HepG2 (cell line): ENCODE results near the gene RIMS3. TPM values are rescaled to one million over a fixed set of nuclear protein-coding genes. Genes with fewer than 3 reads are reported as not detected.

Experiments used
- CCDC6 ChIP-seq: sonication (generic); formaldehyde crosslinking; IDR thresholded peaks from 2 replicates; pipeline ENCODE4 v1.8.1; 2022; ENCODE audit warnings: mild to moderate bottlenecking, missing genetic modification reagents, moderate library complexity
- ETV5 ChIP-seq: IDR thresholded peaks from 2 replicates; pipeline ENCODE4 v1.6.1; 2018; ENCODE audit warnings: missing biosample characterization, missing genetic modification reagents, inconsistent platforms, borderline replicate concordance
- HNRNPL ChIP-seq: fragments of 200-400 bp; formaldehyde crosslinking; IDR thresholded peaks from 2 replicates; pipeline ENCODE4 v1.6.1; 2017; ENCODE audit warnings: mild to moderate bottlenecking, low read depth, low read length
- NR2F2 ChIP-seq: IDR thresholded peaks from 2 replicates; pipeline ENCODE4 v1.6.1; 2012; ENCODE audit warnings: low read depth, inconsistent platforms, borderline replicate concordance
- PPARG ChIP-seq: conservative IDR thresholded peaks from 2 replicates; pipeline ENCODE4 v1.6.1; 2016; ENCODE audit warnings: missing biosample characterization, missing genetic modification reagents
- SAFB2 ChIP-seq: sonication (generic); formaldehyde crosslinking; IDR thresholded peaks from 2 replicates; pipeline ENCODE4 v1.5.1; 2020; ENCODE audit warnings: missing genetic modification reagents, low read depth, mild to moderate bottlenecking, borderline replicate concordance
- SP4 ChIP-seq: sonication (generic); formaldehyde crosslinking; IDR thresholded peaks from 2 replicates; pipeline ENCODE4 v1.8.1; 2023; ENCODE audit warnings: mild to moderate bottlenecking, missing genetic modification reagents
- TBX3 ChIP-seq: fragments of 450-650 bp; IDR thresholded peaks from 2 replicates; pipeline ENCODE4 v1.6.1; 2017; ENCODE audit warnings: antibody characterized with exemption, mild to moderate bottlenecking, inconsistent platforms, borderline replicate concordance
- TRIM24 ChIP-seq: sonication (generic); formaldehyde crosslinking; IDR thresholded peaks from 2 replicates; pipeline ENCODE4 v1.8.0; 2022; ENCODE audit warnings: mild to moderate bottlenecking, missing genetic modification reagents
- ZNF24 ChIP-seq: fragments of 450-650 bp; IDR thresholded peaks from 2 replicates; pipeline ENCODE4 v1.6.1; 2017; ENCODE audit warnings: antibody characterized with exemption, mild to moderate bottlenecking
- ZNF570 ChIP-seq: sonication (generic); formaldehyde crosslinking; IDR thresholded peaks from 2 replicates; pipeline ENCODE4 v1.4.0; 2020; ENCODE audit warnings: mild to moderate bottlenecking, missing genetic modification reagents, borderline replicate concordance
- polyA plus RNA-seq, 8 experiments: library from polyadenylated mRNA; depleted of rRNA in 3 of 8; stranded (reverse) in 7 of 8; unstranded in 1 of 8; fragments of >200 nt; fragmentation: Illumina TruSeq in 4 of 8; extraction: Trizol in 4 of 8; gene quantifications; 2 replicates each; pipeline versions ENCODE4 v1.2.1 to v1.2.3, GENCODE V29; 2011 to 2016; ENCODE audit warnings: low read depth in 4 of 8, missing spikeins in 1 of 8, mixed read lengths in 1 of 8; ENCODE audit not compliant: insufficient read depth in 1 of 8
- total RNA-seq, 5 experiments: library from RNA; depleted of rRNA; stranded (reverse); fragments of >200 nt; fragmentation: Illumina TruSeq; extraction: Trizol; gene quantifications; 2 replicates each; pipeline ENCODE4 v1.2.3, GENCODE V29; 2016; ENCODE audit warnings: low read depth in 1 of 5
- TF ChIP-seq, protein P1 (sequence below): sonication (generic); formaldehyde crosslinking; IDR thresholded peaks from 2 replicates; pipeline ENCODE4 v1.4.0; 2020; ENCODE audit warnings: missing genetic modification reagents
- TF ChIP-seq, protein P2 (sequence below): sonication (generic); formaldehyde crosslinking; IDR thresholded peaks from 2 replicates; pipeline ENCODE4 v1.5.0; 2020; ENCODE audit warnings: missing genetic modification reagents, mild to moderate bottlenecking, borderline replicate concordance
- TF ChIP-seq, protein P3 (sequence below): sonication (generic); formaldehyde crosslinking; IDR thresholded peaks from 2 replicates; pipeline ENCODE4 v1.4.0; 2020; ENCODE audit warnings: missing genetic modification reagents
- TF ChIP-seq, protein P4 (sequence below): sonication (generic); formaldehyde crosslinking; IDR thresholded peaks from 2 replicates; pipeline ENCODE4 v1.8.0; 2022; ENCODE audit warnings: mild to moderate bottlenecking, missing genetic modification reagents, moderate library complexity

The RIMS3 gene
- total and polyA plus RNA-seq, 2 of the 13 experiments (the other 11 are each of a cell fraction or from before 2014, with no cell fraction given): 2.1 to 5.4 TPM

DNA sequence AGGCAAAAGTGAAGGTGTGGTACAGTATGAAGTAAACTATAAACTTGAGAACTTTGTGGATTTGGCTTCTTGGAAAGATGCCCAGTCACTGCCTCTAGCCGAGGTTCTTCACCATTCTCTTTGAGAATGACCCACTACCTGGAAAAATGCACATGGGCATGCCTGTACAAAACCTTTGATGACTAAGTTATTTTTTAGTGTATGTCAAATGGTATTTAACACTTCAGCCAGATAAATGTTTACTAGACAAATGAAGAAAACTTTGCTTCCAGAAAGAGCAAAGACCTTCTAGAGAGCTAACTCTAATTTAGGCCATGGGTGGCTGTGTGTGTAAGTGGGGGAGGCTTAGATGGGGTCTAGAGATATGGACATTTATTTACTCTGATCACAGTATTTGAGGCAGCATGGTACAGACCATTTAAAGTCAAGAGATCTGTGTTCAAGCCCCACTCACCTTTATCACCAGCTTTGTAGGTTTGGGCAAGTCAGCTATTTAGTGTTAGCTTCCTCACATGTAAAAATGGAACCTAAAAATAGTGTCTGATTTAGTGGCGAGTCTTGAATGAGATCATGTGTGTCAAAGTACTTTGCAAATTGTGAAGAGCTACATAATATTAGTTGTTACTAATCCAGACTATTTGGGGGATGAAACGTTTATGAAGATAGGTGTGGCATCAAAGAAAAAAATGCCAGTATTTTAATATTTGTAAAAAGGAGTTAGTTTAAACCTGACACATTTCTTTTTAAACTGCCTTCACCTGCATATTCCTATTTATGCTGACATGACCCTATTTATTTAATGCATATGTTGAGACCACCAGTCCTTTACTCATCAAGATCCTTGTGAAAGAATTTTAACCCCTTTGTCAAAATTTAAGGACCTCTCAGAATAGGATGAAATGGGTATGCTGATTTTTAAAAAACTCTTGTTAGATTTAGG is 46.3 kb upstream of the RIMS3 start (continued):
- TF ChIP-seq, protein P1, sequence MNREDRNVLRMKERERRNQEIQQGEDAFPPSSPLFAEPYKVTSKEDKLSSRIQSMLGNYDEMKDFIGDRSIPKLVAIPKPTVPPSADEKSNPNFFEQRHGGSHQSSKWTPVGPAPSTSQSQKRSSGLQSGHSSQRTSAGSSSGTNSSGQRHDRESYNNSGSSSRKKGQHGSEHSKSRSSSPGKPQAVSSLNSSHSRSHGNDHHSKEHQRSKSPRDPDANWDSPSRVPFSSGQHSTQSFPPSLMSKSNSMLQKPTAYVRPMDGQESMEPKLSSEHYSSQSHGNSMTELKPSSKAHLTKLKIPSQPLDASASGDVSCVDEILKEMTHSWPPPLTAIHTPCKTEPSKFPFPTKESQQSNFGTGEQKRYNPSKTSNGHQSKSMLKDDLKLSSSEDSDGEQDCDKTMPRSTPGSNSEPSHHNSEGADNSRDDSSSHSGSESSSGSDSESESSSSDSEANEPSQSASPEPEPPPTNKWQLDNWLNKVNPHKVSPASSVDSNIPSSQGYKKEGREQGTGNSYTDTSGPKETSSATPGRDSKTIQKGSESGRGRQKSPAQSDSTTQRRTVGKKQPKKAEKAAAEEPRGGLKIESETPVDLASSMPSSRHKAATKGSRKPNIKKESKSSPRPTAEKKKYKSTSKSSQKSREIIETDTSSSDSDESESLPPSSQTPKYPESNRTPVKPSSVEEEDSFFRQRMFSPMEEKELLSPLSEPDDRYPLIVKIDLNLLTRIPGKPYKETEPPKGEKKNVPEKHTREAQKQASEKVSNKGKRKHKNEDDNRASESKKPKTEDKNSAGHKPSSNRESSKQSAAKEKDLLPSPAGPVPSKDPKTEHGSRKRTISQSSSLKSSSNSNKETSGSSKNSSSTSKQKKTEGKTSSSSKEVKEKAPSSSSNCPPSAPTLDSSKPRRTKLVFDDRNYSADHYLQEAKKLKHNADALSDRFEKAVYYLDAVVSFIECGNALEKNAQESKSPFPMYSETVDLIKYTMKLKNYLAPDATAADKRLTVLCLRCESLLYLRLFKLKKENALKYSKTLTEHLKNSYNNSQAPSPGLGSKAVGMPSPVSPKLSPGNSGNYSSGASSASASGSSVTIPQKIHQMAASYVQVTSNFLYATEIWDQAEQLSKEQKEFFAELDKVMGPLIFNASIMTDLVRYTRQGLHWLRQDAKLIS (CRISPR knock-in tag): no peak
- TF ChIP-seq, protein P2, sequence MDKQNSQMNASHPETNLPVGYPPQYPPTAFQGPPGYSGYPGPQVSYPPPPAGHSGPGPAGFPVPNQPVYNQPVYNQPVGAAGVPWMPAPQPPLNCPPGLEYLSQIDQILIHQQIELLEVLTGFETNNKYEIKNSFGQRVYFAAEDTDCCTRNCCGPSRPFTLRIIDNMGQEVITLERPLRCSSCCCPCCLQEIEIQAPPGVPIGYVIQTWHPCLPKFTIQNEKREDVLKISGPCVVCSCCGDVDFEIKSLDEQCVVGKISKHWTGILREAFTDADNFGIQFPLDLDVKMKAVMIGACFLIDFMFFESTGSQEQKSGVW (CRISPR knock-in tag): no peak
- TF ChIP-seq ETV5 (CRISPR knock-in tag): no peak
- no peak for TF ChIP-seq SAFB2 (CRISPR knock-in tag)
- TF ChIP-seq HNRNPL: no peak
- TF ChIP-seq, protein P3, sequence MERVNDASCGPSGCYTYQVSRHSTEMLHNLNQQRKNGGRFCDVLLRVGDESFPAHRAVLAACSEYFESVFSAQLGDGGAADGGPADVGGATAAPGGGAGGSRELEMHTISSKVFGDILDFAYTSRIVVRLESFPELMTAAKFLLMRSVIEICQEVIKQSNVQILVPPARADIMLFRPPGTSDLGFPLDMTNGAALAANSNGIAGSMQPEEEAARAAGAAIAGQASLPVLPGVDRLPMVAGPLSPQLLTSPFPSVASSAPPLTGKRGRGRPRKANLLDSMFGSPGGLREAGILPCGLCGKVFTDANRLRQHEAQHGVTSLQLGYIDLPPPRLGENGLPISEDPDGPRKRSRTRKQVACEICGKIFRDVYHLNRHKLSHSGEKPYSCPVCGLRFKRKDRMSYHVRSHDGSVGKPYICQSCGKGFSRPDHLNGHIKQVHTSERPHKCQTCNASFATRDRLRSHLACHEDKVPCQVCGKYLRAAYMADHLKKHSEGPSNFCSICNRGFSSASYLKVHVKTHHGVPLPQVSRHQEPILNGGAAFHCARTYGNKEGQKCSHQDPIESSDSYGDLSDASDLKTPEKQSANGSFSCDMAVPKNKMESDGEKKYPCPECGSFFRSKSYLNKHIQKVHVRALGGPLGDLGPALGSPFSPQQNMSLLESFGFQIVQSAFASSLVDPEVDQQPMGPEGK (CRISPR knock-in tag): peak; percentile 39; the same call in 1 of the 2 replicates
- TF ChIP-seq, protein P4, sequence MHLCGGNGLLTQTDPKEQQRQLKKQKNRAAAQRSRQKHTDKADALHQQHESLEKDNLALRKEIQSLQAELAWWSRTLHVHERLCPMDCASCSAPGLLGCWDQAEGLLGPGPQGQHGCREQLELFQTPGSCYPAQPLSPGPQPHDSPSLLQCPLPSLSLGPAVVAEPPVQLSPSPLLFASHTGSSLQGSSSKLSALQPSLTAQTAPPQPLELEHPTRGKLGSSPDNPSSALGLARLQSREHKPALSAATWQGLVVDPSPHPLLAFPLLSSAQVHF (CRISPR knock-in tag): no peak
- no peak for TF ChIP-seq NR2F2
- no peak for TF ChIP-seq TRIM24 (CRISPR knock-in tag)
- no peak for TF ChIP-seq SP4 (CRISPR knock-in tag)
- TF ChIP-seq TBX3: no peak
- TF ChIP-seq ZNF24: no peak
- no peak for TF ChIP-seq ZNF570 (CRISPR knock-in tag)
- peak; percentile 70; the same call in 1 of the 2 replicates for TF ChIP-seq PPARG (CRISPR knock-in tag)
- no peak for TF ChIP-seq CCDC6 (CRISPR knock-in tag)
- TF ChIP-seq, all 625 proteins: peak for 17
